Esophagus muscularis mucosa (tissue), 4 donors: Measurements from ENCODE around the gene VPS72.

Source experiments
- CTCF ChIP-seq, 3 experiments: fragments of 200-600 bp in 2 of 3; fragments of 450-650 bp in 1 of 3; sonication (generic) in 2 of 3; IDR thresholded peaks; one replicate each; pipeline ENCODE4 v1.5.1; 2017 to 2019; ENCODE audit warnings: antibody characterized with exemption in 3 of 3, mild to moderate bottlenecking in 2 of 3, moderate library complexity in 1 of 3
- EP300 ChIP-seq: sonication (generic); formaldehyde crosslinking; IDR thresholded peaks from one replicate; pipeline ENCODE4 v1.6.1; 2017; ENCODE audit warnings: antibody characterized with exemption
- POLR2A ChIP-seq: fragments of 450-650 bp; IDR thresholded peaks from one replicate; pipeline ENCODE4 v1.6.1; 2017; ENCODE audit warnings: antibody characterized with exemption, moderate library complexity, mild to moderate bottlenecking, low read depth

- TF ChIP-seq POLR2A (no peak), EP300 (no peak), CTCF (IDR thresholded peaks at IDR 0.05) (no peak)
Measured at GRCh38 chr1:151133018-151133806, 56.8 kb downstream of the VPS72 start.
